GM18858 (cell line): ENCODE data around the gene EZH2.

Experiments used
- ATAC-seq: cut with Tn5 transposase; IDR thresholded peaks from one replicate; pipeline ENCODE4 v1.9.1; 2021; ENCODE audit not compliant: unreplicated experiment

EZH2 gene

DNA sequence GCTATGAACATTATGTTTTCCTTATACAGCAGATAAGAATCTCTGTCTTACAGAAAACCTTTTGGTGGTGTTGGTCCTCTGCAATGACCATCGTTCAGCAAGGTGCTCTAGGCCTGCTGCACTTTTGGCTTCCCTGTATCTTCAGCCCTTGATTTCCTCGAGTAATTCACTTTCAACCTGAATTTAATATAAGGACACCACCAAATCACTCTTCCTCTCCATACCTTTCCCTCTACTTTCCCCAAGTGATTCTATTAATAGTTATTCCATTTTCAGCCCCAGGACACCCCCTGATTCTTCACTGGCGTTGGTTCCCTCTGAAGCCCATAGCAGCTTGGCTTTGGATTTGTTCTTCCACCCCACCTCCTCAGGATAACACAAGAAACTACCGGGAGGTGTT is 72.2 kb downstream of the EZH2 start:
- ATAC-seq: no peak

GRCh38 chr7:148809856-148810255 is 74.2 kb downstream of the EZH2 start:
- ATAC-seq: no peak

- no peak for ATAC-seq
Measured at GRCh38 chr7:148807436-148807835, 76.7 kb downstream of the EZH2 start.

DNA sequence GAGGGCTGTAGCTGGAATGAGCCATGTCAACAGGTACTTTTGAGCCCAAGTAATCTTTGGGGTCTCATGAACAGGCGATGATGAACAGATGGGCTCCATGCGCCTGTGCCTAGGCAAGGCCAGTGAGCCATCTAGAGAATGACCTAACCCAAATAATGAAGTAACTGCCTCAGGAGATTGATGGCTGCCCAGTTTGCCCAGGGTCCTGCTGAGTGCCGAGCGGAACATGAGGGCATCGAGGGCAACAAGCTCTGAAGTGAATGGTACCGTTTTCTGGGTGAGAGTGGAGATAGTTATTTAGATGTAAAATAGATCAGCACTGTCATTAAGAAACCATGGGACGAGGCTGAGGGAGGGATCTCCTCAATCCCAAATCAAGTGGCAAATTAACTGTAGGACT is 77.9 kb downstream of the EZH2 start:
- ATAC-seq: no peak

DNA sequence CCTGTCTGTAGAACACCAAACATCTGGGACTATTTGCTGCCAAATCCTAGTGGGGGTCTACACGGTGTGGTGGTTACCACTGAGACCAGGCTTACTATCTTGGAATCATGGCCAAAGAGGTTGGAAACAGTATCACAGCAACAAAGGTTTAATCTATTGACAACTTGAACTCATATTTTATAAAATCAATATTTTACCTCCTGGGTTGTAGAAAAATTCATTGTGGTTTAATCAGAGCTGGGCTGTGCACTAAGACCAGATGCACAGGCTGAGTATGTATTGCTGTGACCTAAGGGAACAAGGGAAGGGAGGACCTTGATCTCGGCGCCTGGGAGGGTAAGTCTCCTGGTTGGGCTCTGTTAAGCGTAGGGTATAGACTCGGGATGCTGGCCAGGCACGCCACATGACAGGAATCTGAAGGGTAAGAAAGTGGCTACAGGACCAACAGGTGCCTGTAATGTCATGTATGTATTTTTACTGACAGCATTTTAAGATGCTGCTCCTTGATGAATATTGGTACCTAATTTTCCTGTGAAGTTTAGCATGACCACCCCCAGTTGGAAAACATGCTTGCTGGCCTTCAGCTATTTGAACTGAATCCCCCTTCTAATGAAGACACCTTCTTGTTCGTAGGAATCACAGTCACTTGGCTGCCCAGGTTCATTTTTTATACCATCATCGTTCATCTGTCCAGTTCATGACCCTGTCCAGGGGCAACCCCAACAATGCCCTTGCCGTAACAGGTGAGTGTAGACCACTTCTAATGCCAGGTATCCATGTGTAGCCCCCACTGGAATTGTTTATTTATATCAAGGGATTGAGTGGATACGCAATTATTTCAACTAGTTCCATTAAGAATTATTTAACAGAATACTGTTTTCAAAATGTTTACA is 79.5 kb downstream of the EZH2 start:
- no peak for ATAC-seq

- ATAC-seq: no peak
Measured at GRCh38 chr7:148803094-148803493, 81.0 kb downstream of the EZH2 start.

GRCh38 chr7:148802101-148802493 is 82.0 kb downstream of the EZH2 start:
- no peak for ATAC-seq

DNA sequence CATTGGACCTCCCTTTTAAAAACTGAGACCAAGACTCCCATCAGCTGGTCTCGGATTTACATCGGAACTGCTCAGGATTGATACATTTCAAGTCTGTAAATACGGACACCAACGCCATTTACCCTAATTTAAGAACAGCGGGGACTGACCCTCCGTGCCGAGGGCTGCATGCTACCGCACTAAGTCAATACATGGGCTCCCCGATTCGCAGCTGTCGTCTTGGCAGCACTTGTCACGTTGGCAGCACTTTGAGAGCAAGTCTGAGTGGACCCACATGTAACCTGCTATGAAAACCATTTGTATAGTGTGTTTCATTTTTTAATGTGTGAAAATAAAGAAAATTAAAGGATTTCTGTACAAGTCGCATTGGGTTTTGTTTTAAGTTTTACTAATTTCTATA is 83.4 kb downstream of the EZH2 start:
- no peak for ATAC-seq

DNA sequence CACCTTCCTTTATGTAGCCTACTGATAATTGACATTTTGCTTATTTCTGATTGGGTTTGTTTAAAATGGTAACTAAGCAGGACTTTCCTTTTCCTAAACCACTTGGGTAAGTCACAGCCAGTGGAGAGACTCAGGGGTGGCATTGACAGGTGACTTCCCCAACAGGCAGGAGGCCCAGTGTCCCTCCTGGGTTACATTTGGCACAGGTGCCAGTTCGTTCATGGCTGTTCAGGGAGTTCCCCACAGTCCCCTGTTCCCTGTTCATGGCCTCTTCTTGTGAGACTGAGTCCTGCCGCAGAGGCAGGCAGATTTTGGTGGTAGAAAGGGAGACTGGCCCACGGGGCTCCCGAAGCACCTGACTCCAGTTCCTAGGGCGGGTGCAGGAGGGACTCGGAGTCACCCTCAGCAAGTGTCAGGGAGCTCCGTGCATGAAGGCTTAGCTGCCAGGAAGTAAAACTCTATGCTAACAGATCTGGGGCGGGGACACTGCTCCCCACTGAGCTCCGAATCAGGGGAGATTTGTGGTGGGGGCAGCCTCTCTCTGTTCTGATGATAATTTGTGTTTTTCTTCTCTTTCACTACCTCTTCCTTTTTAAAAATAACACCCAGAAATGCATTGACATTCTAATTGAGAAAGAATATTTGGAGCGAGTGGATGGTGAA is 84.1 kb downstream of the EZH2 start:
- ATAC-seq: no peak

DNA sequence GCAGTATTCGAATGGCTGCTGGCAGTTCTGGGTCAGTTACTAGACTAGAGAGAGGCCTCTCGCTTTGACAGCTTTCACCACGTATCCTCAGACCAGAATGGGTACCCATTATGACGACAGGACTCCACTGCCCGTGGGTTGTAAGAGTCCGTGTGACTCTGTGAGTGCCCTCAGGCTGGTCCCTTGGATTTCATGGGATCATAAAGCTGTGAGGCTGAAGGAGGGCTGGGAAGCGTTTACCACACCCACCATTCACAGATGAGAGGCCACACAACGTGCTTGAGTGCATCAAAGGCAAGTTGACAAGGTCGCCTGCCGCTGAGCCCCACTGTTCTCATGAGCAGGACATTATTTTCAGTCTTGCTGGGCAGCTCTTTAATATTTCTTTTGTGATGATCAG is 87.2 kb downstream of the EZH2 start:
- ATAC-seq: no peak

GRCh38 chr7:148794476-148794875 is 89.6 kb downstream of the EZH2 start:
- ATAC-seq: no peak

DNA sequence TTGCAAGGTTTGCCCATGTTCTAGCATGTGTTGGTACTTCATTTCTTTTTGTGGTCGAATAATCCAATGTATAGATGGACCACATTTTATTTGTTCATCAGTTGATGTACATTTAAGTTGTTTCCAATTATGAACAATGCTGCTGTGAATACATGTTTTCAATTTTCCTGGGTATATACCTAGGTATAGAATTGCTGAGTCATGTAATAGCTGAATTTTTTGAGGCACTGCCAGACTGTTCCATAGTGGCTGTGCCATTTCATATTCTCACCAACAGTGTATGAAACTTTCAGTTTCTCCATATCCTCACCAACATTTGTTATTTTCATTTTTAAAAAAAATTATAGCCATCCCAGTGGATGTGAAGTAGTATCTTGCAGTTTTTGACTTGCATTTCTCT is 90.5 kb downstream of the EZH2 start:
- ATAC-seq: no peak

- no peak for ATAC-seq
Measured at GRCh38 chr7:148791546-148791945, 92.5 kb downstream of the EZH2 start.

- ATAC-seq: no peak
Measured at GRCh38 chr7:148790850-148791249, 93.2 kb downstream of the EZH2 start.

GRCh38 chr7:148790131-148790726 is 93.9 kb downstream of the EZH2 start:
- ATAC-seq: no peak

DNA sequence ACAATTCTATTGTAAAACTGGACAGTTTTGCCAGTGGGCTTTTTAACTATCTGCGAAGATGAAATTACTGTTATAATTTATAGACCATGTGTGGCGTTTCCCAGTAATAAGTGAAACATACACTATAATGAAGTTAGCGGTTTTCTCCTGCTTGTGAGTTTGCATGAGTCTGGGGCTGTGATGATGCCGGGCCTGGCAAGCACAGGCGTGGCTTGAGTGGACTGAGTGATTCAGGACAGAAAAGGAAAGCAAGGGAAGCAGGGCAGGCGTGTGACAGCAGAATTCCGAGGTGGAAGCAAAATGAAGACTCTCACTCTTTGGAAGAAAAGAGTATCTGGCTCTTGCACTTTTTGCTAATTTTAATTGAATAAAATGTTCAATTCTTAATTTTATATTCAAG is 94.9 kb downstream of the EZH2 start:
- ATAC-seq: no peak

GRCh38 chr7:148787571-148788295 is 96.4 kb downstream of the EZH2 start:
- ATAC-seq: no peak

- ATAC-seq: no peak
Measured at GRCh38 chr7:148783801-148784527, 100.1 kb downstream of the EZH2 start.

GRCh38 chr7:148782757-148783456 is 101.2 kb downstream of the EZH2 start:
- no peak for ATAC-seq

DNA sequence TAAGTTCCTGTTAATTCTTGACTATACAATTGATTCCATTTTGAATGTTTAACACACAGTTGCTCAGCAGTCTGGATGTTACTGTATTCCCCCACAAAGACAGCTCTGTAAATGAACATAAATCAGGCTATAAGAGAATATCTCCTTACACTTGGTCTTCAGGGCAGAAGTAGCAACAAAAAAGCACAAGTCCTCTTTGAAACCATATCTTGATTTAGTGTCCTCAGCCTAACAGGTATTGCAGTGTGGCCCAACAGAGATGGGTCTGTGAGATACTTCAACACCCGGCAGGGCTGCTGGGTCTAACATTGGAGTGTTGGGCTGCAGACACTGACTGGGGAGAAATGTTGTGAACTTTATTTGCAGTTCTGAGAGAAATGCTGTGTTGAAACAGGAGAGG is 109.6 kb downstream of the EZH2 start:
- no peak for ATAC-seq
